A549 (cell line): Measurements from ENCODE around the gene DIAPH2. TPM values are rescaled to one million over a fixed set of nuclear protein-coding genes. Genes with fewer than 3 reads are reported as not detected.

Source experiments
- ATAC-seq, 2 experiments: fragments of 200-7000 bp in 1 of 2; fragments of >200 bp in 1 of 2; cut with Nextera tagmentation in 1 of 2; cut with Tn5 transposase in 1 of 2; 3 replicates each; pipeline versions ENCODE4 v1.8.0 to v1.9.1; 2018 to 2020; ENCODE audit warnings: mild to moderate bottlenecking in 1 of 2, moderate library complexity in 1 of 2
- CTCF ChIA-PET: fragments of 300-600 bp; sonication (Branson Sonifier 250); formaldehyde crosslinking; extraction: SDS; loops from one replicate; lab custom pipeline; 2021; ENCODE audit warnings: antibody characterized with exemption, inconsistent platforms; lab: Yijun Ruan, JAX
- POLR2A ChIA-PET: fragments of 350-600 bp; formaldehyde crosslinking; extraction: SDS; loops from one replicate; lab custom pipeline; 2021; ENCODE audit warnings: antibody characterized with exemption, inconsistent platforms; lab: Yijun Ruan, JAX
- DNase-seq, 2 experiments: peaks; one replicate each; pipeline versions ENCODE4 v3.0.0 to v3.0.0-alpha.2; 2011 to 2016; ENCODE audit warnings: low read depth in 1 of 2, low spot score in 1 of 2
- FAIRE-seq: peaks from 2 replicates; lab custom pipeline; 2011; peaks lifted over from hg19 to GRCh38; lab: Jason Lieb, UNC
- H3K27ac ChIP-seq, 2 experiments: fragments of >200 bp; sonication (Bioruptor Twin); formaldehyde crosslinking; 3 replicates each; pipeline ENCODE4 v1.5.1; 2016 to 2017
- H3K4me1 ChIP-seq: fragments of >200 bp; sonication (Bioruptor Twin); formaldehyde crosslinking; 3 replicates; pipeline ENCODE4 v1.6.1; 2016
- H3K4me2 ChIP-seq: fragments of >200 bp; sonication (Bioruptor Twin); formaldehyde crosslinking; 3 replicates; pipeline ENCODE4 v1.6.1; 2016
- H3K4me3 ChIP-seq: fragments of >200 bp; sonication (Bioruptor Twin); formaldehyde crosslinking; 3 replicates; pipeline ENCODE4 v1.5.1; 2016
- H3K9me3 ChIP-seq: fragments of >200 bp; sonication (Bioruptor Twin); formaldehyde crosslinking; 3 replicates; pipeline ENCODE4 v1.6.1; 2016
- ATOH8 ChIP-seq: fragments of 250-450 bp; sonication (Bioruptor Pico); IDR thresholded peaks from 2 replicates; pipeline ENCODE4 v1.5.0; 2020; ENCODE audit warnings: low read depth, mild to moderate bottlenecking, moderate library complexity
- BHLHE40 ChIP-seq: IDR thresholded peaks from 2 replicates; pipeline ENCODE4 v1.6.1; 2012; ENCODE audit warnings: low read depth, low read length, inconsistent platforms
- CHD2 ChIP-seq: fragments of 150-350 bp; IDR thresholded peaks from 2 replicates; pipeline ENCODE4 v1.6.1; 2014; ENCODE audit warnings: low read length; ENCODE audit not compliant: partially characterized antibody
- CHD4 ChIP-seq: fragments of 200-600 bp; sonication (generic); IDR thresholded peaks from 2 replicates; pipeline ENCODE4 v1.6.1; 2016; ENCODE audit warnings: antibody characterized with exemption, mild to moderate bottlenecking, borderline replicate concordance
- CTCF ChIP-seq: fragments of >200 bp; sonication (Bioruptor Twin); formaldehyde crosslinking; IDR thresholded peaks from 3 replicates; pipeline ENCODE4 v1.5.1; 2016
- GATA3 ChIP-seq: IDR thresholded peaks from 2 replicates; pipeline ENCODE4 v1.6.1; 2012; ENCODE audit warnings: borderline replicate concordance
- HMGXB4 ChIP-seq: fragments of 250-450 bp; sonication (Bioruptor Pico); IDR thresholded peaks from 2 replicates; pipeline ENCODE4 v1.5.0; 2021; ENCODE audit warnings: mild to moderate bottlenecking, moderate library complexity, borderline replicate concordance
- HOXA7 ChIP-seq: fragments of 250-450 bp; sonication (Bioruptor Pico); IDR thresholded peaks from 2 replicates; pipeline ENCODE4 v1.5.0; 2020; ENCODE audit warnings: mild to moderate bottlenecking, moderate library complexity
- HOXB13 ChIP-seq: fragments of 250-450 bp; sonication (Bioruptor Pico); IDR thresholded peaks from 2 replicates; pipeline ENCODE4 v1.5.0; 2020; ENCODE audit warnings: low read depth, mild to moderate bottlenecking, moderate library complexity
- JUN ChIP-seq, 2 experiments: fragments of >200 bp; sonication (Bioruptor Twin); formaldehyde crosslinking; IDR thresholded peaks; 2 replicates in 1 of 2; 3 replicates in 1 of 2; pipeline ENCODE4 v1.6.1; 2016 to 2017
- MAFK ChIP-seq: fragments of 450-650 bp; IDR thresholded peaks from 2 replicates; pipeline ENCODE4 v1.6.1; 2014; ENCODE audit not compliant: partially characterized antibody
- MAX ChIP-seq: IDR thresholded peaks from 2 replicates; pipeline ENCODE4 v1.6.1; 2012
- NPAS2 ChIP-seq: fragments of 250-450 bp; sonication (Bioruptor Pico); IDR thresholded peaks from 2 replicates; pipeline ENCODE4 v1.8.0; 2022; ENCODE audit warnings: mild to moderate bottlenecking, moderate library complexity, borderline replicate concordance
- RARB ChIP-seq: fragments of 250-450 bp; sonication (Bioruptor Pico); IDR thresholded peaks from 2 replicates; pipeline ENCODE4 v1.8.0; 2021; ENCODE audit warnings: mild to moderate bottlenecking, moderate library complexity
- SMC3 ChIP-seq: fragments of >200 bp; sonication (Bioruptor Twin); formaldehyde crosslinking; IDR thresholded peaks from 3 replicates; pipeline ENCODE4 v1.6.1; 2018; ENCODE audit warnings: inconsistent platforms
- SREBF2 ChIP-seq: fragments of 450-650 bp; IDR thresholded peaks from 2 replicates; pipeline ENCODE4 v1.6.1; 2014; ENCODE audit warnings: mild to moderate bottlenecking, moderate library complexity
- TFCP2L1 ChIP-seq: fragments of 250-450 bp; sonication (Bioruptor Pico); IDR thresholded peaks from 2 replicates; pipeline ENCODE4 v1.5.0; 2021; ENCODE audit warnings: mild to moderate bottlenecking
- TP53 ChIP-seq: fragments of 250-450 bp; sonication (Bioruptor Pico); IDR thresholded peaks from 2 replicates; pipeline ENCODE4 v1.5.0; 2021; ENCODE audit warnings: mild to moderate bottlenecking, moderate library complexity
- WGBS: methylation state at CpG from one replicate; pipeline ENCODE4 v1.1.6; 2017; ENCODE audit errors: missing lambda C conversion rate; 5-methylcytosine and 5-hydroxymethylcytosine counted together
- polyA plus RNA-seq, 4 experiments: library from polyadenylated mRNA; depleted of rRNA in 3 of 4; stranded (reverse); fragments of >200 nt; fragmentation: RNase III in 1 of 4; extraction: RNeasy Plus Mini Kit Qiagen cat#74134 plus additional on column Dnase treatment in 1 of 4; gene quantifications; 2 replicates in 3 of 4; 3 replicates in 1 of 4; pipeline ENCODE4 v1.2.3, GENCODE V29; 2011 to 2017

DIAPH2 gene
- polyA plus RNA-seq, 2 of the 4 experiments (the other 2 are of a cell fraction): 3.7 to 10.0 TPM

GRCh38 chrX:97066381-97066780 lies 381.7 kb downstream of the DIAPH2 start:
- TF ChIP-seq MAFK (no peak), NPAS2 (no peak), GATA3 (no peak), SMC3 (no peak)
- peak; percentile 86 for FAIRE-seq
- 96% methylated on average over 3 of the region's 3 CpGs for WGBS
- no peaks in the 10 kb centered on the region for H3K9me3 ChIP-seq
- CTCF ChIA-PET: no interaction called here
- ATAC-seq: no peak
- no peak overlapping the region for H3K4me2 ChIP-seq
- no peak overlapping the region for H3K27ac ChIP-seq
- no peak for DNase-seq
- H3K4me1 ChIP-seq: no peaks in the 10 kb centered on the region
- H3K4me3 ChIP-seq: no peak overlapping the region
- POLR2A ChIA-PET: no interaction called here

- no peak overlapping the region for H3K27ac ChIP-seq
- H3K4me3 ChIP-seq: no peak overlapping the region
- POLR2A ChIA-PET: no interaction called here
- FAIRE-seq (no peak), ATAC-seq (no peak), DNase-seq (no peak)
- CTCF ChIA-PET: no interaction called here
- 91% methylated on average over 1 of the region's 1 CpG for WGBS
- TF ChIP-seq MAX (no peak), JUN (IDR thresholded peaks at IDR 0.05) (no peak), CTCF (no peak), HOXA7 (CRISPR knock-in tag) (no peak), TFCP2L1 (no peak), CHD4 (no peak), HOXB13 (CRISPR knock-in tag) (no peak), SREBF2 (no peak), HMGXB4 (CRISPR knock-in tag) (no peak)
- no peak overlapping the region for H3K4me2 ChIP-seq
- no peaks in the 10 kb centered on the region for H3K9me3 ChIP-seq
- no peaks in the 10 kb centered on the region for H3K4me1 ChIP-seq
Measured at GRCh38 chrX:97070346-97070745, 385.7 kb downstream of the DIAPH2 start.

GRCh38 chrX:97074400-97074799 lies 389.8 kb downstream of the DIAPH2 start:
- Histone ChIP-seq H3K4me1 (no peaks in the 10 kb centered on the region), H3K27ac (no peak overlapping the region), H3K4me2 (no peak overlapping the region), H3K4me3 (no peak overlapping the region), H3K9me3 (no peaks in the 10 kb centered on the region)
- DNase-seq: no peak
- TF ChIP-seq CHD2 (no peak), CTCF (no peak), TP53 (CRISPR knock-in tag) (no peak), RARB (CRISPR knock-in tag) (no peak), BHLHE40 (no peak), ATOH8 (CRISPR knock-in tag) (no peak), CHD4 (no peak), HMGXB4 (CRISPR knock-in tag) (no peak)
- ChIA-PET POLR2A (no interaction called here), CTCF (no interaction called here)
- ATAC-seq: no peak
- FAIRE-seq: no peak
